Osteoblast (primary cell): ENCODE data around the gene FCGR2B. TPM values are rescaled to one million over a fixed set of nuclear protein-coding genes. Genes with fewer than 3 reads are reported as not detected.

Source experiments
- DNase-seq: peaks from one replicate; pipeline ENCODE4 v3.0.0; 2011; ENCODE audit warnings: low spot score, mixed read lengths; ENCODE audit not compliant: insufficient read length; ENCODE audit errors: missing footprints
- H2AFZ ChIP-seq: 2 replicates; pipeline ENCODE4 v1.6.0; 2011; ENCODE audit warnings: mild to moderate bottlenecking, low read length
- H3K27ac ChIP-seq: 2 replicates; pipeline ENCODE4 v1.5.1; 2011; ENCODE audit warnings: mild to moderate bottlenecking, low read depth, low read length, moderate library complexity
- H3K27me3 ChIP-seq: 2 replicates; pipeline ENCODE4 v1.6.0; 2012; ENCODE audit warnings: mild to moderate bottlenecking, control low read depth, inconsistent platforms, low read length, moderate library complexity; ENCODE audit not compliant: insufficient read depth
- H3K36me3 ChIP-seq: 2 replicates; pipeline ENCODE4 v1.5.1; 2011; ENCODE audit warnings: mild to moderate bottlenecking, low read length, control low read depth, moderate library complexity; ENCODE audit not compliant: insufficient read depth
- H3K4me1 ChIP-seq: 2 replicates; pipeline ENCODE4 v1.5.1; 2011; ENCODE audit warnings: mild to moderate bottlenecking, low read length, control low read depth, moderate library complexity; ENCODE audit not compliant: insufficient read depth
- H3K4me2 ChIP-seq: 2 replicates; pipeline ENCODE4 v1.6.0; 2011; ENCODE audit warnings: mild to moderate bottlenecking, low read length; ENCODE audit not compliant: insufficient read depth
- H3K4me3 ChIP-seq: fragments of 200-600 bp; sonication (generic); 3 replicates; pipeline ENCODE4 v1.5.1; 2012; ENCODE audit warnings: mild to moderate bottlenecking, low read length, inconsistent platforms; ENCODE audit not compliant: insufficient read depth
- H3K79me2 ChIP-seq: 2 replicates; pipeline ENCODE4 v1.6.0; 2012; ENCODE audit warnings: mild to moderate bottlenecking, low read length, control low read depth, inconsistent platforms; ENCODE audit not compliant: insufficient read depth
- H3K9me3 ChIP-seq: 2 replicates; pipeline ENCODE4 v1.5.1; 2011; ENCODE audit warnings: low read depth, low read length, control low read depth
- H4K20me1 ChIP-seq: 2 replicates; pipeline ENCODE4 v1.6.0; 2012; ENCODE audit warnings: mild to moderate bottlenecking, low read length, control low read depth; ENCODE audit not compliant: insufficient read depth
- CTCF ChIP-seq: IDR thresholded peaks from 2 replicates; pipeline ENCODE4 v1.5.1; 2011; ENCODE audit warnings: mild to moderate bottlenecking, low read depth, low read length, moderate library complexity; ENCODE audit errors: extremely low read depth
- total RNA-seq: library from RNA; depleted of rRNA; stranded (reverse); fragments of >200 nt; gene quantifications from 2 replicates; pipeline ENCODE4 v1.2.3, GENCODE V29; 2012

Gene FCGR2B
- total RNA-seq, 1 donor: 0.36 TPM

GRCh38 chr1:161676441-161676840, 13.5 kb downstream of the FCGR2B start:
- Histone ChIP-seq H3K4me3 (no peak overlapping the region), H4K20me1 (no peaks in the 10 kb centered on the region), H3K27ac (no peak overlapping the region), H3K79me2 (no peaks in the 10 kb centered on the region), H2AFZ (no peak overlapping the region), H3K4me1 (no peaks in the 10 kb centered on the region), H3K9me3 (no peaks in the 10 kb centered on the region), H3K27me3 (no peaks in the 10 kb centered on the region), H3K4me2 (no peak overlapping the region), H3K36me3 (no peaks in the 10 kb centered on the region)
- DNase-seq: no peak
- no peak for TF ChIP-seq CTCF

- no peak for DNase-seq
- no peaks in the 10 kb centered on the region for H3K36me3 ChIP-seq
- H3K79me2 ChIP-seq: no peaks in the 10 kb centered on the region
- H3K4me3 ChIP-seq: no peak overlapping the region
- no peaks in the 10 kb centered on the region for H3K4me1 ChIP-seq
- no peaks in the 10 kb centered on the region for H3K9me3 ChIP-seq
- H4K20me1 ChIP-seq: no peaks in the 10 kb centered on the region
- H3K27ac ChIP-seq: no peak overlapping the region
- no peak for TF ChIP-seq CTCF
- H2AFZ ChIP-seq: no peak overlapping the region
- H3K4me2 ChIP-seq: no peak overlapping the region
- H3K27me3 ChIP-seq: no peaks in the 10 kb centered on the region
These were observed 14.2 kb downstream of the FCGR2B start for GRCh38 chr1:161676958-161677689.

GRCh38 chr1:161678500-161678899, 15.6 kb downstream of the FCGR2B start:
- Histone ChIP-seq H3K4me3 (no peak overlapping the region), H2AFZ (no peak overlapping the region), H3K27ac (no peak overlapping the region), H3K36me3 (no peaks in the 10 kb centered on the region), H4K20me1 (no peaks in the 10 kb centered on the region), H3K9me3 (no peaks in the 10 kb centered on the region), H3K4me1 (no peaks in the 10 kb centered on the region), H3K79me2 (no peaks in the 10 kb centered on the region), H3K4me2 (no peak overlapping the region), H3K27me3 (peaks cover 7% of the 10 kb centered on the region)
- DNase-seq: no peak
- no peak for TF ChIP-seq CTCF

- no peaks in the 10 kb centered on the region for H3K36me3 ChIP-seq
- H3K4me2 ChIP-seq: no peak overlapping the region
- no peaks in the 10 kb centered on the region for H3K9me3 ChIP-seq
- no peak overlapping the region for H3K27ac ChIP-seq
- H3K27me3 ChIP-seq: peaks cover 7% of the 10 kb centered on the region
- H3K4me1 ChIP-seq: no peaks in the 10 kb centered on the region
- H2AFZ ChIP-seq: no peak overlapping the region
- no peak for TF ChIP-seq CTCF
- DNase-seq: no peak
- no peaks in the 10 kb centered on the region for H3K79me2 ChIP-seq
- no peaks in the 10 kb centered on the region for H4K20me1 ChIP-seq
- H3K4me3 ChIP-seq: no peak overlapping the region
These were observed 18.9 kb downstream of the FCGR2B start for GRCh38 chr1:161681879-161682278.
